ENCODE measurements around the gene DUS4L.

The DUS4L gene

GRCh38 chr7:107530751-107531150 lies 33.0 kb upstream of the DUS4L start:
- TF ChIP-seq EP300 (IDR thresholded peaks at IDR 0.05; ENCODE audit: borderline replicate concordance) (no peak), ZBTB7A (IDR thresholded peaks at IDR 0.05; ENCODE audit: low read depth) (no peak), RAD21 (IDR thresholded peaks at IDR 0.05; ENCODE audit: low read depth) (no peak), YY1 (IDR thresholded peaks at IDR 0.05; ENCODE audit: low read depth) (no peak), EGR1 (IDR thresholded peaks at IDR 0.05) (no peak), MAX (IDR thresholded peaks at IDR 0.05) (no peak), CREB1 (IDR thresholded peaks at IDR 0.05; ENCODE audit: low read depth) (no peak), TAF1 (IDR thresholded peaks at IDR 0.05; ENCODE audit: low read depth) (no peak), TEAD4 (IDR thresholded peaks at IDR 0.05) (no peak), FOXM1 (IDR thresholded peaks at IDR 0.05; ENCODE audit: borderline replicate concordance, low read depth) (no peak), CEBPB (IDR thresholded peaks at IDR 0.05) (no peak), NFIC (IDR thresholded peaks at IDR 0.05) (no peak)
- TF ChIP-seq, protein P1, sequence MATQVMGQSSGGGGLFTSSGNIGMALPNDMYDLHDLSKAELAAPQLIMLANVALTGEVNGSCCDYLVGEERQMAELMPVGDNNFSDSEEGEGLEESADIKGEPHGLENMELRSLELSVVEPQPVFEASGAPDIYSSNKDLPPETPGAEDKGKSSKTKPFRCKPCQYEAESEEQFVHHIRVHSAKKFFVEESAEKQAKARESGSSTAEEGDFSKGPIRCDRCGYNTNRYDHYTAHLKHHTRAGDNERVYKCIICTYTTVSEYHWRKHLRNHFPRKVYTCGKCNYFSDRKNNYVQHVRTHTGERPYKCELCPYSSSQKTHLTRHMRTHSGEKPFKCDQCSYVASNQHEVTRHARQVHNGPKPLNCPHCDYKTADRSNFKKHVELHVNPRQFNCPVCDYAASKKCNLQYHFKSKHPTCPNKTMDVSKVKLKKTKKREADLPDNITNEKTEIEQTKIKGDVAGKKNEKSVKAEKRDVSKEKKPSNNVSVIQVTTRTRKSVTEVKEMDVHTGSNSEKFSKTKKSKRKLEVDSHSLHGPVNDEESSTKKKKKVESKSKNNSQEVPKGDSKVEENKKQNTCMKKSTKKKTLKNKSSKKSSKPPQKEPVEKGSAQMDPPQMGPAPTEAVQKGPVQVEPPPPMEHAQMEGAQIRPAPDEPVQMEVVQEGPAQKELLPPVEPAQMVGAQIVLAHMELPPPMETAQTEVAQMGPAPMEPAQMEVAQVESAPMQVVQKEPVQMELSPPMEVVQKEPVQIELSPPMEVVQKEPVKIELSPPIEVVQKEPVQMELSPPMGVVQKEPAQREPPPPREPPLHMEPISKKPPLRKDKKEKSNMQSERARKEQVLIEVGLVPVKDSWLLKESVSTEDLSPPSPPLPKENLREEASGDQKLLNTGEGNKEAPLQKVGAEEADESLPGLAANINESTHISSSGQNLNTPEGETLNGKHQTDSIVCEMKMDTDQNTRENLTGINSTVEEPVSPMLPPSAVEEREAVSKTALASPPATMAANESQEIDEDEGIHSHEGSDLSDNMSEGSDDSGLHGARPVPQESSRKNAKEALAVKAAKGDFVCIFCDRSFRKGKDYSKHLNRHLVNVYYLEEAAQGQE (IDR thresholded peaks at IDR 0.05; ENCODE audit: low read depth): no peak

DNA sequence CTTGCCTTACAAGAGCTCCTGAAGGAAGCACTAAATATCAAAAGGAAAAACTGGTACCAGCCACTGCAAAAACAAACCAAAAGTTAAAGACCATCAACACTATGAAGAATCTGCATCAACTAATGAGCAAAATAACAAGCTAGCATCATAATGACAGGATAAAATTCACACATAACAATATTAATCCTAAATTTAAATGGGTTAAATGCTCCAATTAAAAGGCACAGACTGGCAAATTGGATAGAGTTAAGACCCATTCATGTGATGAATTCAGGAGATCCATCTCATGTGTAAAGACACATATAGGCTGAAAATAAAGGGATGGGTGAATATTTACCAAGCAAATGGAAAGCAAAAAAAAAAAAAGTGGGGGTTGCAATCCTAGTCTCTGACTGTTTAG lies 29.6 kb upstream of the DUS4L start:
- TF ChIP-seq ZBTB7A (IDR thresholded peaks at IDR 0.05; ENCODE audit: low read depth): no peak
- TF ChIP-seq MAX (IDR thresholded peaks at IDR 0.05): no peak
- TF ChIP-seq FOXM1 (IDR thresholded peaks at IDR 0.05; ENCODE audit: borderline replicate concordance, low read depth): no peak
- TF ChIP-seq TEAD4 (IDR thresholded peaks at IDR 0.05): no peak
- TF ChIP-seq TAF1 (IDR thresholded peaks at IDR 0.05; ENCODE audit: low read depth): no peak
- TF ChIP-seq EGR1 (IDR thresholded peaks at IDR 0.05): no peak
- no peak for TF ChIP-seq CEBPB (IDR thresholded peaks at IDR 0.05)
- no peak for TF ChIP-seq NFIC (IDR thresholded peaks at IDR 0.05)
- no peak for TF ChIP-seq RAD21 (IDR thresholded peaks at IDR 0.05; ENCODE audit: low read depth)
- no peak for TF ChIP-seq YY1 (IDR thresholded peaks at IDR 0.05; ENCODE audit: low read depth)
- no peak for TF ChIP-seq CREB1 (IDR thresholded peaks at IDR 0.05; ENCODE audit: low read depth)
- TF ChIP-seq, protein P1 (IDR thresholded peaks at IDR 0.05; ENCODE audit: low read depth): no peak

DNA sequence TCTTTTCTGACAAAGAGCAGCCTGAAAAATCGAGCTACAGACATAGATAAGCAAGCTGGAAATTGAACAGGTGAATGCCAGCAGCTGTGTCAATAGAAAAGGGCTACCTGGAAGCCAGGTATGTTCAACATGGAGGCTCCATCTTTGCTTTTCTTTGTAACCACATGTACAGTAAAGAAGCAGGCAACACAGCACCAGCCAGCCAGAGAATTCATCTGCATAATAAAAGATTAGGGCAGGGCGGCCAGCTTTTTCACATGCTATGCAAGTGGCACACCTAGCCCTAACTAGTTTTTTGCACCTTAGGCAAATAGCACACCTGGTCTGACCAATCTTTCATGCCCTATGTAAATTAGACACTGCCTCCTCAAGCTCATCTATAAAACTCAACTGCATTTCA lies 25.8 kb upstream of the DUS4L start:
- no peak for TF ChIP-seq NFIC (IDR thresholded peaks at IDR 0.05)
- no peak for TF ChIP-seq ZBTB7A (IDR thresholded peaks at IDR 0.05; ENCODE audit: low read depth)
- no peak for TF ChIP-seq TAF1 (IDR thresholded peaks at IDR 0.05; ENCODE audit: low read depth)
- TF ChIP-seq EP300 (IDR thresholded peaks at IDR 0.05; ENCODE audit: borderline replicate concordance): no peak
- no peak for TF ChIP-seq CREB1 (IDR thresholded peaks at IDR 0.05; ENCODE audit: low read depth)
- no peak for TF ChIP-seq RAD21 (IDR thresholded peaks at IDR 0.05; ENCODE audit: low read depth)
- TF ChIP-seq, protein P1 (IDR thresholded peaks at IDR 0.05; ENCODE audit: low read depth): no peak
- TF ChIP-seq EGR1 (IDR thresholded peaks at IDR 0.05): no peak
- no peak for TF ChIP-seq MAX (IDR thresholded peaks at IDR 0.05)
- TF ChIP-seq TCF12 (IDR thresholded peaks at IDR 0.05; ENCODE audit: low read depth): no peak

DNA sequence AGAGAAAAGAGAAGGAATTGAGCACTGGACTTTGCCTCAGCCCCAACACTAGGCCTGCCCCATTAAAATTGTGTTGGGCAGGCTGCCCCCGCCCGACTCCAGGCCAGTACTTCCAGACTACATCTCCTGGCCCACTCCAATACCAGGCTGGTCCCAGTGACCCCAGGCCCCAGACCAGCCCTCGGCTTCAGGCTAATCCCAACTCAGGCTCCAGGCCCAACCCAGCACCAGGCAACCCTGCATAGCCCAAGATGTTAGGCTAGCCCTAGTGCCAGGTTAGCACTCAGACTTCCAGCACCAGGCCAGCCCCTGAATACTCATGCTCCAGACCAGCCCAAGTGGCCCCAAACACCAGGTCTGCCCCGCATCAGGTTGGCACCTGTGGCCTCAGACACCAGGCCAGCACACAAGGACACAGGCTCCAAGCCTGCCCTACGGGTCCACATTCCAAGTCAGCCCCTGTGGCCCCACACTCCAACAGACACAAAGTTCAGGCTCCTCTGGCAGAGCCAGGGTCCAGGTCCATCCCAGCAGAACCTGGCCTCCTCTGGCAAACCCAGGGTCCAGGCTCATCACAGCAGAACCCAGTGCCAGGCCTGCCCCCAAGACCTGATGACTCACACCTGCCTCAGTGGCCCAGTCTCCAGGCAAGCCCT lies 20.3 kb upstream of the DUS4L start:
- TF ChIP-seq ZBTB7A (IDR thresholded peaks at IDR 0.05; ENCODE audit: low read depth): no peak
- no peak for TF ChIP-seq FOXM1 (IDR thresholded peaks at IDR 0.05; ENCODE audit: borderline replicate concordance, low read depth)
- TF ChIP-seq, protein P1 (IDR thresholded peaks at IDR 0.05; ENCODE audit: low read depth): no peak
- TF ChIP-seq MAX (IDR thresholded peaks at IDR 0.05): no peak
- no peak for TF ChIP-seq TCF12 (IDR thresholded peaks at IDR 0.05; ENCODE audit: low read depth)
- TF ChIP-seq TAF1 (IDR thresholded peaks at IDR 0.05; ENCODE audit: low read depth): no peak
- TF ChIP-seq NFIC (IDR thresholded peaks at IDR 0.05): no peak
- TF ChIP-seq EGR1 (IDR thresholded peaks at IDR 0.05): no peak
- no peak for TF ChIP-seq CEBPB (IDR thresholded peaks at IDR 0.05)
- TF ChIP-seq, protein P2, sequence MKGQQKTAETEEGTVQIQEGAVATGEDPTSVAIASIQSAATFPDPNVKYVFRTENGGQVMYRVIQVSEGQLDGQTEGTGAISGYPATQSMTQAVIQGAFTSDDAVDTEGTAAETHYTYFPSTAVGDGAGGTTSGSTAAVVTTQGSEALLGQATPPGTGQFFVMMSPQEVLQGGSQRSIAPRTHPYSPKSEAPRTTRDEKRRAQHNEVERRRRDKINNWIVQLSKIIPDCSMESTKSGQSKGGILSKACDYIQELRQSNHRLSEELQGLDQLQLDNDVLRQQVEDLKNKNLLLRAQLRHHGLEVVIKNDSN (IDR thresholded peaks at IDR 0.05): no peak
- TF ChIP-seq YY1 (IDR thresholded peaks at IDR 0.05; ENCODE audit: low read depth): no peak
- TF ChIP-seq CREB1 (IDR thresholded peaks at IDR 0.05; ENCODE audit: low read depth): no peak
- TF ChIP-seq EP300 (IDR thresholded peaks at IDR 0.05; ENCODE audit: borderline replicate concordance): no peak
- TF ChIP-seq RAD21 (IDR thresholded peaks at IDR 0.05; ENCODE audit: low read depth): no peak
- TF ChIP-seq TEAD4 (IDR thresholded peaks at IDR 0.05): no peak
